Left hindlimb (tissue), 1 donor: ENCODE results near the gene ADARB2.
"Not testable (repeated sequence)": the region's sequence is repeated elsewhere in the genome, so short reads cannot be mapped to it uniquely, and the experiment has no call there.

Experiments used
- DNase-seq: peaks from one replicate; pipeline ENCODE4 v3.0.0-alpha.2; 2018

ADARB2 gene

DNA sequence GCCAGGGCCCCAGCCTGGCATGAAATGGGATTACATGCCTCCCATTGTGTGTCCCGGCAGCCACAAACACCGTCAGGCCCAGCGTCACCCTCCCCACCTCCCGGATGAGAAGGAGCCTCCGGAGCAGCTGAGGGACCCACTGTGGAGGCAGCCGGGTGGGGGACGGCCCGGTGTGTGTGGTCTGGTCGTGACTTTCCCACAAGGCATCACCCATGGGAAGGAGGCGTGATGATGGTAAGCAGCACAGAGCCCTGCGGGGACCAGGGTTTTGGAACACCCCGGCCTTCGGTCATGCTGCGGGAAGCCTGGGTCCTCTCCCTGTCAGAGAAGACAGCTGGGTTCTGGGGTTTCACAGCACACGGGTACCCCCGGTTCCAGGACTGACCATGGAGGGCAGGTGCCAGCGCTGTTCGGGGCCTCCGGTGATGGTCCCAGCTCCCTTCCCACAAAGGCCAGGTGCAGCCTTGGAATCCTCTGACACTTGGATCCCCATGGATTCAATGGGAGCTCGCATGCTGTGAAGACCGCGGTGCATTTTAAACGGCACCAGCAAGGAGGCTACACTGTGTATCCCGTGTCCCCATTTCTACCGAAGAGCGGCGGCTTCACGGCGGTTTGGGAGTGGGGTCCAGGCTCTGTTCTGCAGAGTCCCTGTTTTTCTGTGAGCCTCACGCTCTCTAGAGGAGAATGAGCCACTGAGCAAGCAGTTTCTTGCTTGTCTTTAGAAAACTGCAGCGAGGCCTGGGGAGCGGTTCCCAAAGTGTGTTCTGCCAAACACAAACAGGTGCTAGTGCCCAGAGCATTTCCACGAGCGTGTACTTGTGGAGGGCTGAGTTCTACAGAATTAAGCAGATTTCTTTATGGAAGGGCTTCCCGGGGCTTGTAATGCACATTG, 336.0 kb downstream of the ADARB2 start:
- DNase-seq: no peak

DNA sequence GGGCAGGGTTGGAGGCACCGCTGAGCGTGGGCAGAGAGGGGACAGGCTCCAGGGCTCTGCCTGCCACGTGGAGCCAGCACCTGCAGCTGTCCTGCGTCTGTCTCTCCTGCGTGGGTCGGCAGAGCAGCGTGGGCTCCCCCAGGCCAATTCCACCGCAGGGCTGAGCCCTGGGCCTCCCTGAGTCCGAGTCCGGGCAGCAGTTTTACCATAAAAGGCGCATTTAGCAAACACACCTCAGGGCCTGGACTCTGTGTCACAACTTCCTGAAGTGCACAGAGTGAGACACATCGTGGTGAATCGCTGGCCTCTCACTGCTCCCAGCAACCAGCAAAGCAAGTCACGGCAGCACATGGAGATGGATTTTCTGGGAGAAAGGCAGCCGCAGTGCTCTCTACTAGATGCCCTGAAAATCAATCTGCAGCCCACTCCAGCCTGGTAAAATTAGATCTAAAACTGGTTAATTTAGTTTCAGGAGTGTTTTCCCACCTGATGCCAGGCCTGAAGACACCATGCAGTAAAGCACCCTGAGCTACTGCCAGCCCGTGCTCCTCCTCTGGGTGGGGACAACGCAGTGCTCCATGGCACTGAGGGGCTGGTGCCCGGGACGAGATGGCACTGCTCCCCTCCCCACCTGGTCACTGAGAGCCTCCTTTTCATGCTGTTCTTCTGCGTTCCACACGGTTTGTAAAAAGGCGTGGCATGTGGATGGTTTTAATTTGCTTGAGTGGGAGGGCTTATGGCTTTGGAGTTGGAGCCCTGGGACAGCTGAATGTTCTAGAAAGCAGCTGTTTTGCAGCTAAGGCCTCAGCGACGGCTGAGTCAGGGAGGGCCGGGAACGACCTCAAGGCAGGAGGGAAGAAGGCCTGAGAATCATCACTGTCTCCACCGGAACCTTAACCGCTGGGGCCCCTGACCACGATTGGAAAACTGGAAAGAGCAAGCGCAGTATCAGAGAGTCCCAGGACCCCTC, 336.9 kb downstream of the ADARB2 start:
- DNase-seq: no peak

DNA sequence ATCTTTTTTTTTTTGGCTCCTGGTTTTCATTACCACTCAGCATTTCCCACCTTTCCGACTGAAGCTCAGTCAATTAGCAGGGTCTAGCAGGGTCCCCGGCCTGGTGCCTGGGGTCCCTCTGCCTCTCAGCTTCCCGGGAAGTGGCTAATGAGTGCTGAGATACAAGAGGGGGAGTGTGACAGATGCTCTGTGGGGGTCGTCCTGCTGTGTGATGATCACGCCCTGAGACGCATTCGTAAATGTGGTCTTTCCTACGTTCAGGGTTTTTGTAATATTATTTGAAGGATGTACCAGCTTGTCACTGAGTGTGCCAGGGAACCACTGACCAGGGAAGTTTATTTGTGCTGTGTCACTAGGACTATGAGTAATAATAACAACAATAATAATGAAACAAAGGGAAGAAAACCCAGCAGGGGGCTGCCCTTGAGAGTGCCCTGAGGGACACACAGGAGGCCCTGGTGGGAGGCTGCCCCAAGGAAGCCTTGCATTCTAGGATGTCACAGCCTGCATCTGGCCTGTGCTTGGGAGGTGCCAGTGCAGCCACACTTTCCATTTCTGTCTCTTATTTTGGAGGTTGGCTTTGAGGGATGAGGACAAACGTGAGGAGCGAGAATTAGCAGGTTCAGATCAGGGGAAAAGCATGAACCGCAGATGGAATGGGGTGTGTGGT, 337.8 kb downstream of the ADARB2 start:
- no peak for DNase-seq

DNA sequence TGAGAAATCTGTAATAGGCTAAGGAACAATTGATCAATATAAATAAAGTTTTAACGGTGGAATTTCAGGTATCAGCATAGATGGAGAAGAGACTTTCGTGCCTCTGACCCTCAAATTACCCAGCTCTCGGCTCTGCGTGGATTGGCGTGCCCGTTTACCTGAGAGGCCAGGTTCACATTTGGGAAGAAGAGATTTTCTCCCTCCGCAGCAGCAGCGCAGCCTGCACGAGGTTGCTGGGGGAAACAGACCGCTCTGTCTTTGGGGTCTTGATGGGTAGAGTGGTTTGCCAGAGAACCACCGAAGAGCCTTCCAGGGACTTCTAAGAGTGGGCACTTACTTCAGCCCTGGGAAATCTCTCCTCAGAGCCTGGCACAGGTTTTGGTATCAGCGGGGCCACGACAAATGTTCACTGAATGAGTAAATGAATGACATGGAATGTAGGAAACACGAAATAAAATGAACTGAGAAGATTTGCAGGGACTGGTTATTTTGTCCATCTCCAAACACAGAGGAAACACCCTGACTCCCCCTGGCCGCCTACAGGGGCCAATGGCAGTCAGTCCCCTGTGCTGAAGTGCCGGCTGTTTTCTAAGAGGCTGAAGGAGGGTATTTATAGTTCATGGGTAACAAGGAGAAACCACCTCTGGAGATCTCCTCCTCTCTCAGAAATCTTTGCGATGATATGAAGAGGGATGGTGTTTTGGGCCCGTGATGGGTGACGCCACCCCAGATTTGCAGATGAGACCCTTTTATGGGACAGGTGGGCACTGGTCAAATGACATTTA, 338.5 kb downstream of the ADARB2 start:
- DNase-seq: no peak

DNA sequence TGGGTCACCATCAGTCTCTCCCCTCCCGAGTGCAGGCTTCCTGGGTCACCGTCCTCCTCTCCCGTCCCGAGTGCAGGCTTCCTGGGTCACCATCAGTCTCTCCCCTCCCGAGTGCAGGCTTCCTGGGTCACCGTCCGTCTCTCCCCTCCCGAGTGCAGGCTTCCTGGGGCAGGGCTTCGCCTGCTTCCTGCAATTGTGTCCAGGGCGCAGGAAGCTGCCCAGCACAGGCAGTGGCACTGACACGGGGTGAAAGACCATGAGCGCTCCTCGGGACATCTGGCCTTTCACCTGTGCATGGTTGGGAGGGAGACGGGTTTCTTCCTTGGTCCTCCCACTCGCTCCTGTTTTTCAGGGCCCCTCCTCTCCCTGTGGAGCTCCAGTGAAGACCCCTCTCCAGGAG, 339.2 kb downstream of the ADARB2 start:
- DNase-seq: not testable (repeated sequence)

DNA sequence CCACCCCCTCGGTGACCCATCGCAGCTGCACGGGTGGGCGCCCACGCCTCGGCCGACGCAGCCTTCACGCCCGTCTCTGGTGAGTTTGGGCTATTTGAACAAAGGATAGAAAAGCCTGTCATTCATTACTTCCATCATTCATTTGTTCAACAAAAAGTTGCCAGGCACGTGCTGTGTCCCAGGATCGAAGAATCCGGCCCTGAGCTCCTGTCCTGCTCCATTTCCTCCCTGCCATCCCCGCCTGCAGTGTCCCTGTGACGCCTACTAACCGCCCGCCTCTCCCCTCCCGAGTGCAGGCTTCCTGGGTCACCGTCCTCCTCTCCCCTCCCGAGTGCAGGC, 341.1 kb downstream of the ADARB2 start:
- DNase-seq: no peak

DNA sequence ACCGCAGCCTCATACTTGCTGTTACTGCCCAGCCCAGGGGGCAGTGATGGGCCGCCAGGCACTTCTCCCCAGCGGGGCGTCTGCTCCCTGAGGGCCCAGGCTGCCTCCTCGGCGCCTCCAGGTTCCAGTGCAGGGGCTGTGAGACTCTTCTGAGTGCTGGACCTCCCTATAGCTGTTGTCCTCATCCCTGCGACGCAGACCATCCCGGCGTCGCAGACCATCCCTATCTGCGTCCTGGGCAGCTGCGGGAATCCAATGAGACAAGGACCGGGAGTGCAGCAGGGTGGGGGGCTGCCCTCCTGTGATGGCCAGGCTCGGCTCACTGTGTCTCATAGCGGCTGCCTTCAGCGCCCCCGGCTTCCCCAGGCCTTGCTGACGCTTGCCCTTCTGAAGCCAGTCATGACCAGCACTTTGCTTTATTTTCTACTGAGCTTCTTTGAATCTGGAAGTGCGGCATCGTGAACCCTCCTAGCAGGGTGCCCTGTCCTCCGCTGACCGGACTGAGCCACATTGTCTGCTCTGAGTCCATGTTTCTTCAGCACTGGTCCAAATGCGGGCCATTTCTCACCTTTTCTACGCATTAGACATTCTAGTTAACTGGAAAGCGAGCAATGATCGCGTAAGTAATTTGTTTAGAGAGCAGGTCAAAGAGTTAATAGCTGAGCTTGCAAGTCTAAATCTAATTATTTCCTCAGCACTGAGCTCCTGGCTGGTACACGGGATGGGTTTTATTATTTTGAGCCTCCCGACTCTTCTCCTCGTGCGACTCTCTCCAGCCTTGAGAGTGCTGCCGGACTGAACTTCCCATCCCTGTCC, 341.6 kb downstream of the ADARB2 start:
- DNase-seq: no peak

DNA sequence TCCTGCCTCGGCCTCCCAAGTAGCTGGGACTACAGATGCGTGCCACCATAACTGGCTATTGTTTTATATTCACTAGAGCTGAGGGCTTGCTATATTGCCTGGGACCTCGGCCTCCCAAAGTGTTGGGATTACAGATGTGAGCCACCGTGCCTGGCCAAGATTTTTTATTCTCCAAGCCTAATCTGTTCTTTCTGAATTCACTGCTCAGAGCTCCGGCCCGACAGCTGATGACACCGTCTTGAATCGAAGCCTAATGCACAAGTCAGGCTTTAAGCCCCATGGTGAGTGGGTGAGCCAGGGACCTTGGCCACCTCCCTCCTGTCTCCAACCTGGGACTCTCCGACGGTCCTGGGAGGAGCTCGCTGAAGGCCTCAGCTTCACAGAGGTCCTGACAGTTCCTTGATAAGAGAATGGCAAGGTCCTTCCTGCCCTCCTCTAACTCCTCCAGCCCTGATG, 342.3 kb downstream of the ADARB2 start:
- DNase-seq: no peak

DNA sequence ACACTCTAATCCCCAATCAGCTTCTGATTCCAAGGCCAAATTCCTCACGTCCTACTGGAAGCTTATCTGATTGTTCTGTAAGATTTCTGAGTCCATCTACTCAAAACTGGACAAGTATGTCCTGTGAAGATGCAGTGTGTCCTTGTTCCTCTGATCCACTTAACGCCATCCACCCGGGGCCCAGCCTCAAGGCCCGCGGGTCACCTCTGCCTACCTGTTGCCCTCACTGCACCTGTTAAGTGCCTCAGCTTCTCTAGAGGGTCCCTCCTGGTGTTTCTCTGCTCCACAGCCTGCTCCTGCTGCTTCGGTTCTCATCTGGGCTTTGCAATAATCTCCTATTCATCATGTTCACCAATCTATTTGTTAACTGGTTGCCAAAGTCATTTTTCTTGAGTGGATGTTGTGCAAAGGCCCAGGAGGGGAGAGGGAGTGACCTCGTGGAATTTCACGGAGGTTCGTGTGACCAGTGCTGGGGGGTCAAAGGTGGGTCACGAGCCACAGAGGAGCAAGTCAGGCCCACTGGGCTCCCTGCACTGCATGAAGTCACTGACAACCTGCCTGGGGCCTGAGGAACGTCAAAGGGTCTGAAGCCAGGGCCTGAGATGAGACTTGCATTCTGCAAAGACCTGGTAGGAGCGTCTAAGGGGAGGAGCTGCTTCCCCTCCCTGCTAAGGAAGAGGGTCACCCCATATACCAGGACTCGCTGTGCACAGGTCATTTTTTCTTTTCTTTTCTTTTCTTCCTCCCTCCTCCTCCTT, 343.0 kb downstream of the ADARB2 start:
- no peak for DNase-seq

DNA sequence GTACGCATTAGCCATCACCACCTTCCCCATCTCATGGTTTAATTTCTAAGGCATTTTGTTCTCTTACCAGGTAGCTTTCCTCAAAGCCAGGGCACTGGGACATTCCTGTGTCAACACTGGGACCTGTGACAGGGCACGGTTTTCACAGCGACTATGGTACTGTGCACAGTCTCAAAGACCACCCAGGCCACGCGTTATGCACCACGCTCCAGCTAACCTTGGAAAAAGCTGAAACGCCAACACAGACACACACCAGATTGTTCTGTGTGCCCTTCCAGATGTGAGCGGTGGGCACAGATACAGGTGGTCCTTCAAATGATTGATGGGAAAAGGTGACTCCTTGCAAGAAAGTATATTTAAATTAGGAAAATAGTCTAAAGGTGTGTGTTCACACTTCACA, 343.8 kb downstream of the ADARB2 start:
- no peak for DNase-seq

DNA sequence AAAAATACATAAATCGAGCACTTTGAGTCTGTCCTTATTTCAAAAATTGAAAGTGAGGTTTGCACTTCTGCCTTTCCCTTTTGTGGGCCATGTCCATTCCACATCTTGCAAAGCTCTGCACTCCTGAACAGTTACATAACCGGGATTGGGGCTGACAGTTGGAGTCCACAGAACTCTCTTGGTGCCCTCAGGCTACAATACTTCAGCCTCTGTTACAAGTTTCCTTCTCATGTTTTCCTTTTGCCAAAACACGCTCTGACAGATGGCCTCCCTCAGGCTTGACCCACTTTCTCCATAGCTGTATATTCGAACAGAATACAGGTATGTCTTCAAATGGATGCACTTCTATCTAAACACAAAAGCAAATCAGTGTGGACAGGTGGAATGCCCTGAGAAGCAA, 345.2 kb downstream of the ADARB2 start:
- no peak for DNase-seq

DNA sequence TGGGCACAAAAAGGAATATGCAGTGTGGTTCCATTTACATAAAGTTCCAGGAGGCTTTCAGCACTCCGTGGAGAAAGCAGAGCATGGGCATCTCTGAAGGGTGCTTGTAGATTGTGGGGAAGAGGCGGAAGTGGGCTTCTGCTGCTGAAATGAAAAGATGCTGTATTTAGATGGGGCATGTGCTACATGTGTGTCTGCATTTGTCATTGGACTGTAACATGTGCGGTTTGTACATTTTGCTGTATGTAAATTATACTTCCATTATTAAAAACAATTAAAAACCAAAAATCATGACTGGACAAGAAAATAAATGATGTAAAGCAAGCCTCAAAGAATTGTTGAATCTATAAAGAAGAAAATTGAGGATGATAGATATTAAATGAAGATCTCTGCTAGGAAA, 347.1 kb downstream of the ADARB2 start:
- DNase-seq: no peak

DNA sequence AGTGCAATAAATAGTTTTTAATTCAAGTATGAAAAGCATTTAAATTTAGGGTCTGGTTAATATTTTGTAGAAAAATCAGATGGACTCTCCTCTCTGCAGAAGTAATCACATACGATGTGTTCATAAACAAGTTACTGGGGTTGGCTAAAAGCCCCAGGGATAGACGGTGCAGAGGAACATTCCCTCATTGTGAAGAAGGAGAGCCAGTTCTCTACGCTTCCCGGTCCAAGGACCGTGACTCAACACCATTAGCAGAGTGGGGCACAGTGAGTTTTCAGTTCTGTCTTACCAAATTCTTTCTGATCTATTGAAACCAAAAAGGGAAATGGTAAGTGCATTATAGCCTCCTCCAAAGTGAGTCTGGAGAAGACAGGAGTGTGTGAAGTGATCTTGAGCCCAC, 353.3 kb downstream of the ADARB2 start:
- no peak for DNase-seq

DNA sequence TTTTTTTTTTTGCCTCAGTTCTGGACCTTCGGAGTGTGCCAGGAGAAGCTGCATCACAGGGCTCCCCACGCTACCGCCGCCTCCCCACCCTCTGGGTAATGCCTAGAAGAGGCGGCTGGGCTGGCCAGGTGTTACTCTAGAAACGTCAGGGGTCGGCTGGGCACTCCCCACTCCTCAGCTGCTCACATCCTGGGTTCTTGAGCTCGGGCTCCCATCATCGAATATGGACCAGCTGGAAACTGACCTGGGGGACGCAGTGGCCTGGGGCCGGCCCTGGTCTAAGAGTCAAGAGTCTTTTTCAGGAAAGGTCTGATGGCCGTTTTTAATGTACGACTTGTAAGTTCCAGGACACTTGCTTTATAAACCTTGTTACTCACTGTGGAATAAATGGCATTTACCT, 354.6 kb downstream of the ADARB2 start:
- DNase-seq: no peak

DNA sequence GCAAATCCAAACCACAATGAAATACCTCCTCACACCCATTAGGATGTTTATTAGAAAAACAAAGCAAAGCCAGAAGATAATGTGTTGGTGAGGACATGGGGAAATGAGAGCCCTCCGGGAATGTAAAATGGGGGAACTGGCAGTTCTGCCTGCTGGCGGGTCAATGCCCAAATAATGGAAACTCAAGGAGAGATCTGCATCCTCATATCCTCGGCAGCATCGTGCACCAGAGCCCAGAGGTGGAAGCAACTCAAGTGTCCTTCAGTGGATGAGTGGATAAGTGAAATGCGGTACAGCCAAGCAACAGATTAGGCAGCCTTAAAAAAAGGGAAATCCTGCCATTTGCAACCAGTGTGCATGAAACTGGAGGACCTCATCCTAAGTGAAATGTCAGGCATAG, 356.0 kb downstream of the ADARB2 start:
- DNase-seq: no peak

DNA sequence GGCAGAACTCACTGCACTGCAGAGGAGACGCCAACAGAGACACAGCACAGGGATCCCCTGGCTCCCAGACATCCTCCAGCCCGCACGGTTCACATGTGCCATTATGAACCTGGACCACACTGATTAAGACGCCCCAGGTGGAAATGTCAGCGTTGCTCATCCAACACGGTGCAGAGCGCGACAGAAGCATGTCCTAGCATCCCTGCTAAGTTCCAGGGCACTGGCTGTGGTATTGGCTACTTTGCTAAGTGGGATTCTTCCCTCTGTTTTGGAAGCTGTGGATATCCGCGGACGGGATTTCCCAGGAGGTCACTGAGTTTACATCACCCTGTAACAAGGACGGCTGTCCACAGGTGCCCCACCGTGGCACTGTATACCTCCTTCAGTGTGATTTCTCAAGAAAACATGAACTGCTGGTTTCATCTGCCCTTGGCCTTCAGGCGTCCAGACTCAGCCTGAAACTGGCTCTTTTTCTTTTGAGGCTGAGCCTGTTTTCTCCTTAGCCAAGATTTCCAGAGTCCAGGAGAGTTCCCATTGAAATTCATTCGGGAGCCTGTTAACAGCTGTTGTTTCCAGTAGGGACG, 357.1 kb downstream of the ADARB2 start:
- no peak for DNase-seq

DNA sequence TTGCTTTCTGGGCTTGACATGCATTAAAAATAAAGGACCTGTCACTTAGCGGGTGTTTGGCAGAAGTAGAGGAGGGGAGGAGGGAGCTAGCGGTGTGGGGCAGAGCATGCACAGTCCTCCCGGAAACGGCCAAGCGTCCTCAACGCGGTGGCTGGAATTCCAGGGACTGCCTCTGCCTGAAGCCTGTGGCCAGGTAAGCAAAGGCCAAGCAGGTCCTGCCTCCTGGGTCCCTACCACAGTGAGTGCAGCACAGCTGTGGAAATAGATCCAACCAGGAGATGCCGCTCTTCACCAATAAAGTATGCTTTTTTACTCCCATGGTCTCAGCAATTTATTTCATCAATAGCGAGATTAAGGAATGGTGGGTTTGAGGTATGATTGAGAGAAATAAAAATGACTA, 357.7 kb downstream of the ADARB2 start:
- DNase-seq: no peak

DNA sequence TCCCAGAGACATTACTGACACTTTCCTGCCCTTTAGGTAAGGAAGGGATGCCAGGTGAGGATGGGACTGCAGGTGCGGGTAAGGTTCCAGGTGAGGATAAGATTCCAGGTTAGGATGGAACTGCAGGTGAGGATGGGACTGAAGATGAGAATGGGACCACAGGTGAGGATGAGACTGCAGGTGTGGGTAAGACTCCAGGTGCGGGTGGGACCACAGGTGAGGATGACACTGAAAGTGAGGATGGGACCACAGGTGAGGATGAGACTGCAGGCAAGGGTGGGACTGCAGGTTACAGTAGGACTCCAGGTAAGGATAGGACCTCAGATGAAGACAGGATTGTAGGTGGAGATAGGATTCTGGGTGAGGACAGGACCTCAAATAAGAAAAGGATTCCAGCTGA, 358.9 kb downstream of the ADARB2 start:
- no peak for DNase-seq

DNA sequence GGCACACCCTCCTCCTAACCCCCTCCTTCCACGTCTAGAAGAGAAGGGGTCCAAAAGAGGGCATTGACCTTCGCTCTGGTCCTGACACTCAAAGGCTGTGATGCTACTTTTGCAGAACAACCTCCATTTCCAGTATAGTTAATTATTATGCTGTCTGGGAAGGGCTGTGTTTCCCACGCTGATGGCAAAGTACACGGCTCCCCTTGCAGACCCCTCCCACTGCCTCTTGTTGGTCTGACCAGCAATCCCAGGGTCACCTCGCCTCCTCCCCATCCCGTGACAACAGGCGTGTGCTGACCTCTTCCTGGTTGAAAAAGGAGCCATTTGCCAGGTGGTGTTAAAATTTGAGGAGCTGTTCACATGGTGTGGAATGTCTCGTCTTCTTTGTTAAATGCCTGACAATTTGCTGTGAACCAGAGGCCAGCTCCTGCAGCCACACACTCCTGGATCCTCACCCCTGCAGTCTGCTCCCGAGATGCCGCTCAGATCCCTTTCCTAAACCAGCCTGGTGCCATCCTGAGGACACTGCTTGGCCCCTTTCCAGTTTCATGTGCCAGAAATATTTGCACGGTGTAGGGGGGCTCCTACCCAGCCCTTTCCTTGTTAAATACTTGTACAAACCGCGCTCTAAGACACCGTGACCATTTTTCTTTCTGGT, 359.5 kb downstream of the ADARB2 start:
- DNase-seq: no peak

DNA sequence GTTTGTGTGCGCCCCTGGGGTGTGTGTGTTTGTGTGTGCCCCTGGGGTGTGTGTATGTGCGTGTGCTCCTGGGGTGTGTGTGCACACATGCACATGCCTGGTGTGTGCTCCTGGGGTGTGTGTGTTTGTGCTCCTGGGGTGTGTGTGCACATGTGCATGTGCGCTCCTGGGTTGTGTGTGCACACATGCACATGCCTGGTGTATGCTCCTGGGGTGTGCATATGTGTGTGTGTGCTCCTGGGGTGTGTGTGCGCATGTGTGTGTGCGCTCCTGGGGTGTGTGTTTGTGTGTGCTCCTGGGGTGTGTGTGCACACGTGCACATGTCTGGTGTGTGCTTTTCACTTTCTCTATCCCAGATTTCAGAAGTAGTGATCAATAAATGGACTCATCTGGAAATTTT, 360.1 kb downstream of the ADARB2 start:
- no peak for DNase-seq
